ENCODE results near the gene DERA. TPM values are rescaled to one million over a fixed set of nuclear protein-coding genes. Genes with fewer than 3 reads are reported as not detected.

The DERA gene
- total RNA-seq, 1 experiment from 2014 or later, result 40.8 TPM

DNA sequence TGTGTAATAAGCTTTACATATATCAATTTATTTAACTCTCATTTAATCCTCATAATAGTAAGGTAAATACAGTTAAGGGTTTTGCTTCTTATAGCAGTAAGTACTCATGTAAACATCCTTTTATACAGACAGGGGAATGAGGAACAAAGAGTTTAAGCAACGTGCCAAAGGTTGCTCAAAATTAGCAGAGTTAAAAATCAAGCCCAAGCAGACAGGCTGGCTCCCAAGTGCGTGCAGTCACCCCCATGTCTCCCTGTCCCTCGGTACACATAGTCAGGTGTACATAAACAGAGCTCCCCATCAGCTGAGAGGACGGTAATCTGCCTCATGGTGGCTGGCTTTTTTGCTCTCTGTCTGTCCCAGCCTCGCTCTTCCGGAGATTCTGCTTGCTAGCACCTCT, 126.4 kb downstream of the DERA start:
- CTCF ChIA-PET, result no interaction called here
- TF ChIP-seq, protein P1, sequence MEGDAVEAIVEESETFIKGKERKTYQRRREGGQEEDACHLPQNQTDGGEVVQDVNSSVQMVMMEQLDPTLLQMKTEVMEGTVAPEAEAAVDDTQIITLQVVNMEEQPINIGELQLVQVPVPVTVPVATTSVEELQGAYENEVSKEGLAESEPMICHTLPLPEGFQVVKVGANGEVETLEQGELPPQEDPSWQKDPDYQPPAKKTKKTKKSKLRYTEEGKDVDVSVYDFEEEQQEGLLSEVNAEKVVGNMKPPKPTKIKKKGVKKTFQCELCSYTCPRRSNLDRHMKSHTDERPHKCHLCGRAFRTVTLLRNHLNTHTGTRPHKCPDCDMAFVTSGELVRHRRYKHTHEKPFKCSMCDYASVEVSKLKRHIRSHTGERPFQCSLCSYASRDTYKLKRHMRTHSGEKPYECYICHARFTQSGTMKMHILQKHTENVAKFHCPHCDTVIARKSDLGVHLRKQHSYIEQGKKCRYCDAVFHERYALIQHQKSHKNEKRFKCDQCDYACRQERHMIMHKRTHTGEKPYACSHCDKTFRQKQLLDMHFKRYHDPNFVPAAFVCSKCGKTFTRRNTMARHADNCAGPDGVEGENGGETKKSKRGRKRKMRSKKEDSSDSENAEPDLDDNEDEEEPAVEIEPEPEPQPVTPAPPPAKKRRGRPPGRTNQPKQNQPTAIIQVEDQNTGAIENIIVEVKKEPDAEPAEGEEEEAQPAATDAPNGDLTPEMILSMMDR (IDR thresholded peaks at IDR 0.05; ENCODE audit: unreplicated experiment), result no peak
- H3K27me3 Mint-ChIP-seq (ENCODE audit: insufficient read depth, unreplicated experiment), result no peaks in the 10 kb centered on the region
- no peak overlapping the region for H3K27ac Mint-ChIP-seq (ENCODE audit: low read depth, unreplicated experiment)
- H3K4me1 Mint-ChIP-seq (ENCODE audit: insufficient read depth, unreplicated experiment), result no peaks in the 10 kb centered on the region
- intact Hi-C loops (cut with micrococcal nuclease), result no loop called here
- peaks cover 27% of the 10 kb centered on the region for H3K36me3 Mint-ChIP-seq (ENCODE audit: insufficient read depth, unreplicated experiment)
- POLR2A ChIA-PET, result no interaction called here
- H3K9me3 Mint-ChIP-seq (ENCODE audit: unreplicated experiment), result no peaks in the 10 kb centered on the region
- DNase-seq (ENCODE audit: unreplicated experiment), result no peak
- no TSS peak for BruUV-seq (replicated peaks)
- no peak overlapping the region for H3K4me3 Mint-ChIP-seq (ENCODE audit: unreplicated experiment)

DNA sequence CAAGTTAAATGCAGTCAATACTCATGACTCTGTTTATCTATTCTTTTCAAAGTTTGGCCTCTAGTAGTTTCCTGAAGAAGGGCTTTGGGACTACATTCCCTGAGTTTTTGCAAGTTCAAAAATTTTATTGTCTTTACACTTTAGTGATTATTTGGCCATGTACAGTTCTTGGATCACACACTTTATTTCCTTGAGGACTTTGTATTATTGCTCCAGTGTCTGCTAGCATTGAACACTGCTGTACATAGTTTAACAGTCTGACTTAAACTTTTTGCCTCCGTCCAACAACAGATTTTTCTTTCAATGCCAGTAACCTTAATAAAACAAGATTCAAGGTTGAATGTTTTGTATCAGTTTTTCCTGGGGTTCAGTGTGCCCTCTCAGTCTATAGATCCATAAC, 132.3 kb downstream of the DERA start:
- Mint-ChIP-seq H3K4me1 (ENCODE audit: insufficient read depth, unreplicated experiment) (no peaks in the 10 kb centered on the region), H3K27ac (ENCODE audit: low read depth, unreplicated experiment) (no peak overlapping the region), H3K9me3 (ENCODE audit: unreplicated experiment) (no peaks in the 10 kb centered on the region), H3K27me3 (ENCODE audit: insufficient read depth, unreplicated experiment) (no peaks in the 10 kb centered on the region), H3K4me3 (ENCODE audit: unreplicated experiment) (no peak overlapping the region), H3K36me3 (ENCODE audit: insufficient read depth, unreplicated experiment) (peaks cover 11% of the 10 kb centered on the region)
- TF ChIP-seq, protein P1 (IDR thresholded peaks at IDR 0.05; ENCODE audit: unreplicated experiment), result no peak
- no peak for DNase-seq (ENCODE audit: unreplicated experiment)
- ChIA-PET POLR2A (no interaction called here), CTCF (interaction anchor here (0.7 kb wide), 1 partner anchor 836 kb away, joined by 3 read pairs; no protein-coding TSS in a partner anchor)
- BruUV-seq (replicated peaks), result no TSS peak
- intact Hi-C loops (cut with micrococcal nuclease), result no loop called here

DNA sequence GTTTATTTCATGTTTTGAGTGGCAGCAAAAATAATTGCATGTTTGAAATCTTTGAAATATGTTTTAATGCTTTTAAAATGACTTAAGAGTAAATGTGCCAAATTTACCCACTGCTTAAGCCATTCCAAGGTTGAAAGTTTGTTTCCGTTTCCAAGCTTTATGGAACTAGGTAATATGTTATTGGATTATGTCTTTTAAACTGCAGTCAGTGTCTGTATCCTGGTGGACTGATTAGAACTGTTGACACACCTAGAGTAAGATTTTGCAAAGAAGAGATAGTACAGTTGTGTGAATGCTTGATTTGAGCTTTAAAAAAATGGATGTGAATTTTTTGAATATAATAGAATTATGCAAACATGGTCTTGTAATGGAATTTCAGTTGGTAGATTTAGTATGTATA, 135.1 kb downstream of the DERA start:
- H3K9me3 Mint-ChIP-seq (ENCODE audit: unreplicated experiment), result no peaks in the 10 kb centered on the region
- TF ChIP-seq, protein P1 (IDR thresholded peaks at IDR 0.05; ENCODE audit: unreplicated experiment), result no peak
- POLR2A ChIA-PET, result no interaction called here
- no peak overlapping the region for H3K27ac Mint-ChIP-seq (ENCODE audit: low read depth, unreplicated experiment)
- DNase-seq (ENCODE audit: unreplicated experiment), result no peak
- H3K27me3 Mint-ChIP-seq (ENCODE audit: insufficient read depth, unreplicated experiment), result no peaks in the 10 kb centered on the region
- CTCF ChIA-PET, result interaction anchor here (0.5 kb wide), 2 partner anchors 13 to 1402 kb away, joined by 3 to 6 read pairs; no protein-coding TSS in a partner anchor
- no peaks in the 10 kb centered on the region for H3K36me3 Mint-ChIP-seq (ENCODE audit: insufficient read depth, unreplicated experiment)
- intact Hi-C loops (cut with micrococcal nuclease), result no loop called here
- H3K4me1 Mint-ChIP-seq (ENCODE audit: insufficient read depth, unreplicated experiment), result no peaks in the 10 kb centered on the region
- BruUV-seq (replicated peaks), result no TSS peak
- no peak overlapping the region for H3K4me3 Mint-ChIP-seq (ENCODE audit: unreplicated experiment)

DNA sequence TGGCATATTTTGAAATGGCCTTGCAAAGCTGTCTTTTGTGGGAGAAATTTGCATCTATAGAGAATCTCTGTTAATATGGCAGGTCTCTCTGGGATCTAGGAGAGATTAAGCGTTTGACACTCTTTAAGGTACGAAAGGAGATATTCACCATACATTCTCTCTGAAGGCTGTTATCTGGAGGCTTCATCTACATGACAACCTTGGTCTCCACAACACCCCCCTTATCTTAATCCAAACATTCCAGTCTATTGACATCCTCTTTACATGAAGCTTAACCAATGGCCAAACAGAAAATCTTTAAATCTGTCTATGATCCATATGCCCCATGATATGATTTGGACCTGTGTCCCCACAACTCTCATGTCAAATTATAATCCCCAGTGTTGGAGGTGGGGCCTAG, 137.4 kb downstream of the DERA start:
- no peak for DNase-seq (ENCODE audit: unreplicated experiment)
- TF ChIP-seq, protein P1 (IDR thresholded peaks at IDR 0.05; ENCODE audit: unreplicated experiment), result no peak
- Mint-ChIP-seq H3K4me3 (ENCODE audit: unreplicated experiment) (no peak overlapping the region), H3K27me3 (ENCODE audit: insufficient read depth, unreplicated experiment) (no peaks in the 10 kb centered on the region), H3K27ac (ENCODE audit: low read depth, unreplicated experiment) (no peak overlapping the region), H3K9me3 (ENCODE audit: unreplicated experiment) (peaks cover 8% of the 10 kb centered on the region), H3K36me3 (ENCODE audit: insufficient read depth, unreplicated experiment) (no peaks in the 10 kb centered on the region), H3K4me1 (ENCODE audit: insufficient read depth, unreplicated experiment) (no peaks in the 10 kb centered on the region)
- no TSS peak for BruUV-seq (replicated peaks)
- intact Hi-C loops (cut with micrococcal nuclease), result no loop called here
- POLR2A ChIA-PET, result no interaction called here
- CTCF ChIA-PET, result interaction anchor here (0.6 kb wide), 1 partner anchor 752 kb away, joined by 3 read pairs; no protein-coding TSS in a partner anchor

All from MCF 10A (cell line).